SK-N-SH (cell line): ENCODE data around the gene CEP55.

Source experiments
- EP300 ChIP-seq, 2 experiments: IDR thresholded peaks; 2 replicates each; pipeline versions ENCODE4 v1.4.0 to v1.6.1; 2012; ENCODE audit warnings: borderline replicate concordance in 1 of 2, low read depth in 1 of 2, low read length in 1 of 2
- TF ChIP-seq, protein P1 (sequence below): fragments of 200-600 bp; sonication (generic); IDR thresholded peaks from 2 replicates; pipeline ENCODE4 v1.6.1; 2017; ENCODE audit warnings: antibody characterized with exemption, mild to moderate bottlenecking, moderate library complexity
- TF ChIP-seq, protein P2 (sequence below): IDR thresholded peaks from 2 replicates; pipeline ENCODE4; 2012

DNA sequence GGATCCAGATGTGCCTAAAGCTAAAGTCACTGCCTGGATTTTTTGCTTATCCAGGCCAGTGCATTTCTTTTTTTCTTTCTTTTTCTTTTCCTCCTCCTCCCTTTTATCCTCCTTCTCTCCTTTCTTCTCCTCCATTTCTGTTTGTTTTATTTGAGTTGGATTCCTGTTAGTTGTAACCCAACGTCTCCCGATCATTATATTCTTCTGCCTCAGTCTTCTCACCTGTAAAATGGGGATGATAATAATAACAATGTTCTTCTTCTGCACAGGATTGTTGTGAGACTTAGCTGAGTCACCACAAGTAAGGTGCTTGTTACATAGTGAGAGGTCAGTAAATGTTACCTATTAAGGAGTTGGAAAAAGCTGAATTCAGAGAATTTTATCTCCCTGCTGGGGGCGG is 56.4 kb downstream of the CEP55 start:
- no peak for TF ChIP-seq EP300 (IDR thresholded peaks at IDR 0.05; ENCODE audit: borderline replicate concordance in 1 of 2, low read depth in 1 of 2, low read length in 1 of 2)
- TF ChIP-seq, protein P1, sequence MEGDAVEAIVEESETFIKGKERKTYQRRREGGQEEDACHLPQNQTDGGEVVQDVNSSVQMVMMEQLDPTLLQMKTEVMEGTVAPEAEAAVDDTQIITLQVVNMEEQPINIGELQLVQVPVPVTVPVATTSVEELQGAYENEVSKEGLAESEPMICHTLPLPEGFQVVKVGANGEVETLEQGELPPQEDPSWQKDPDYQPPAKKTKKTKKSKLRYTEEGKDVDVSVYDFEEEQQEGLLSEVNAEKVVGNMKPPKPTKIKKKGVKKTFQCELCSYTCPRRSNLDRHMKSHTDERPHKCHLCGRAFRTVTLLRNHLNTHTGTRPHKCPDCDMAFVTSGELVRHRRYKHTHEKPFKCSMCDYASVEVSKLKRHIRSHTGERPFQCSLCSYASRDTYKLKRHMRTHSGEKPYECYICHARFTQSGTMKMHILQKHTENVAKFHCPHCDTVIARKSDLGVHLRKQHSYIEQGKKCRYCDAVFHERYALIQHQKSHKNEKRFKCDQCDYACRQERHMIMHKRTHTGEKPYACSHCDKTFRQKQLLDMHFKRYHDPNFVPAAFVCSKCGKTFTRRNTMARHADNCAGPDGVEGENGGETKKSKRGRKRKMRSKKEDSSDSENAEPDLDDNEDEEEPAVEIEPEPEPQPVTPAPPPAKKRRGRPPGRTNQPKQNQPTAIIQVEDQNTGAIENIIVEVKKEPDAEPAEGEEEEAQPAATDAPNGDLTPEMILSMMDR: no peak
- TF ChIP-seq, protein P2, sequence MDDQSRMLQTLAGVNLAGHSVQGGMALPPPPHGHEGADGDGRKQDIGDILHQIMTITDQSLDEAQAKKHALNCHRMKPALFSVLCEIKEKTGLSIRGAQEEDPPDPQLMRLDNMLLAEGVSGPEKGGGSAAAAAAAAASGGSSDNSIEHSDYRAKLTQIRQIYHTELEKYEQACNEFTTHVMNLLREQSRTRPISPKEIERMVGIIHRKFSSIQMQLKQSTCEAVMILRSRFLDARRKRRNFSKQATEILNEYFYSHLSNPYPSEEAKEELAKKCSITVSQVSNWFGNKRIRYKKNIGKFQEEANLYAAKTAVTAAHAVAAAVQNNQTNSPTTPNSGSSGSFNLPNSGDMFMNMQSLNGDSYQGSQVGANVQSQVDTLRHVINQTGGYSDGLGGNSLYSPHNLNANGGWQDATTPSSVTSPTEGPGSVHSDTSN: no peak
